DMS79 (cell line): Measurements from ENCODE around the gene CHRDL2.

Experiments used
- DNase-seq: peaks from one replicate; lab custom pipeline; 2025; lab: John Stamatoyannopoulos, UW

CHRDL2 gene

DNA sequence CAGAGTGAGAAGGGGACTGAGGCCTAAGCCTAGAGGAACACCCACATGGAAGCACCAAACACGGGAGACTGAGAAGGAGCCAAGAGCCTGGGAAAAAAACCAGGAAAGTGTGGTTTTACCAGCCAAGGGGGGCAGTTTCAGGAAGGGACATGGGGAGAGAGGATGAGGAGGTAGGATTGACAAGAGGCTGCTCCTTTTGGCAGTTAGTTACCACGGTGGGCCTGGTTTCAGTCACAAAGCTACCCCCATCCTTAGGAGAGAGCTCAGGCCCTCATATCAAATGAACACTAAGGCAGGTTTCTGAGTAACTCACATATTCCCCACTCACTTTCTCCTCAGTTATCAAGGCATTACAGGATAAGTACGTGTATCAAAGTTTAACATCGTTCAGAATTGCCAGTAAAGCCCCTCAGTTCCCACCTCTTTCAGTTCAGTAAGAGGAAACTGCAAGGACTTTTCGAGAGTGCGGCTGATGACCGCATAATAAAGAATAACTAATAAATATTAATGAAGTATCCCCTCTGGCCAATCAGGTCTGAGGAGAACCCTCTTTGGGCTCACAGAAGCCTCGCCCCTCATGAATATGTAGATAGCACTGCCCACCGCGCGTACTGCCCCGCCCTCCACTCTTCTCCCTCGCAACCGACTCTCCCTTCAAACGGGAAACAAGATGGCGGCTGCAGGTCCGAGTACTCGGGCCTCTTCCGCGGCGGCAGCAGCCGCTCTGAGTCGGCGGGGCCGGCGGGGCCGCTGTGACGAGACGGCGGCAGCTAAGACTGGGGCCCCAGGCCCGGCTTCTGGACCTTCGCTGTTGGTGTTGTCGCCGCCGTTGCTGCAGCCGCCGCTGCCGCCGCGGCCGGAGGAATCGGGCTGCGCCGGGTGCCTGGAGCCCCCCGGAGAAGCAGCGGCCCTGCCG lies 17.2 kb upstream of the CHRDL2 start, which contains the start of gene RNF169:
Gene RNF169 (plus strand): TSS at position 639 of the 916 bp plus-strand sequence. CDS start 32 bp downstream, at position 671.
- peak; percentile 98 for DNase-seq

DNA sequence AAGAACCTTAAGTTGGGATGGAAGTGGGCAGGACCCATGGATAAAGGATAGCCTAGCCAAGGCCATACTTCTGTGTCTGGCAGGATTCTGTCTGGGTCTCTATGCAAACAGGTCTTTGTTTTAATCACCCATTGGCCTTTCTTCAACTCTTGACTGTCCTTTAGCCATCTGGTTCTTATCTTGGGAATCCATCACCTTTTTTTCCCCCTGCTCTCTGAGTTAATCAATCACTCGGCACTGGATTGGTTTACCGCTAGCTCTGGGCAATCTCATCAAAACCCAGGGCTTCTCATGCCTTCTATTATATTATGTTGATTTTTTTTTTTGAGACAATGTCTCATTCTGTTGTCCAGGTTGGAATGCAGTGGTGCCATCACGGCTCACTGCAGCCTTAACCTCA lies 15.6 kb upstream of the CHRDL2 start:
- DNase-seq, result no peak

DNA sequence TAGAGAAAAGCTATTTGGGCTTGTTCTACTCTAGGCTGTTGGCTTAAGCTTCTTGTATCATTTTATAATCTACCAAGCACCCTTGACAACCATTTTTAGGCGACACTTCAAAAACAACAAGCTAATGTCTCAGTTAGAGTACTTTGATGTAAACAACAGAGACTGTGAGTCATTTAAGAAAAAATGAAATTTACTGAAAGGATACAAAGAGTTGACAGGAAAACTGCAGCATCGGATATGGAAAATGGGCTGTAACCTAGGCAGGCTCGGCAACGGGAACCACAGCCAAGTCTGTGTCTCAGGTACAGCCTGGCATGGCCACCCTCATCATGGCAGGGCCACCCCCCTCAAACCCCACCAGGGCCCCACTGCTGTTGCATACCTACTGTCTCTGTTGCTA lies 13.1 kb upstream of the CHRDL2 start:
- no peak for DNase-seq

DNA sequence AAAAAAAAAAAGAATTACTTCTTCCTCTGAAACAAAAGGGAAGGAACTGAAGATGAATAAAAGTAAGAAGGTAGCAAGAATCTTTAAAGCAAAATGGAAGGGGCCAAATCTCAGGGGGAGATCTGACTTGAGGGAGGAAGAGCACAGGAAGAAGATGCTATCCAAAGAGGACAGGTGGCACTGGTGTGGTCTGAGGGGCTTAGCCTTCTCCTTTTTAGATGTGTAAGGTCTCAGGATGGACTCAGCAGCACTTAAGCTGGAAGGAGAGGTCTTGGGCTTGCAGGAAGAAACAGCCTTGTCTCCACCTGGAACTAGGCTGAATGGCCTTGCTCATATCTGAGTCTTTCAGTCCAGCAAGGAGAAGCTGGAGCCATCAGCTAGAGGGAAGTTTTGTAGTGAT lies 12.4 kb upstream of the CHRDL2 start:
- DNase-seq, result no peak

DNA sequence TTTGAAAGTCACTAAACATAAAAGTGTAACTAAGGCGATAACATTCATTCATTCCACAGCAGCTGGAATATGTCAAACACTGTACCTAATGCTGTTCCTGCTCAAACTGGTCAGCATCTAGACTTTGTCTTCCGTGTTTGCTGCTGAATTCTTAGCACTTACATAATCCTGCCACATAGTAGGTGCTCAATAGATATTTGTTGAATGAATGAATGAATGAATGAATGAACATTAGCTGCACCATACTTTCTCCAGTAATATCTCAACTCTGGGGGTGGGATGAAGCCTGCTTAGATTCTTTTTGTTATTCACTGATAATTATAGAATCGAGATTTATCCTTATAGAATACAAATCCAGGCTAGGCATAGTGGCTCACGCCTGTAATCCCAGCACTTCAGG lies 10.8 kb upstream of the CHRDL2 start:
- DNase-seq, result no peak

DNA sequence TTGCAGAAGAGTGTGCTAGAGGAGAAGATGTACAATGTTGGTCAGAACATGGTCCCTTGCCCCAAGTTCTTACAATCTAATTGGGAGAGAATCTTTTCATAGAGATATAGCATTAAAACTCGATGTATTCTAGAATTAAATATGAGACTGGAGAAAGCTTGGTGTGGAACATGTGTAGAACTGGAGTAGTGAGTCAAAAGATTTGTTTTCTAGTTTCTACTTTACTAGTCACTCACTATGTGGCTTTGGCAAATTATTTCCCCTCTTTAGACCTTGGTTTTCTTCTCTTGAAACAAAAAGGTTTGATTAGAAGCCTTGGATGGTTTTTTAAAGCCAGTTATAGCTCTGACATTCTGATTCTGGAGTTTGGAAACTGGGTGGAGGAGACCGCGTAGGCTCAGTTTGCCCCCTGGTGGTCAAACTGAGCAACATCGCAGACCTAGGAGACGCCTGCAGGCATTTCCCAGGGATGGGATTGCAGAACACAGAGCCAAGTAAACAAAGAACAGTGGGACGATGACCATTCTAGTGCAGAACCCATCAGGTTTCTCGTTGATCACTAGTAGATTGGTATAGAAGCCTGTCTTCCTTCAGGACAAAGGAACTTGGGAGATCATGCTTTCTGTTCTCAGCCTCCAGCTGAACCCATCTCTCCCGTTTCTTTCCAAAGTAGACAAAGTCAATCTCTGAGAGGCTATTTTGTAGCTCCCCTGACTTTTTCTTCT lies 8.5 kb upstream of the CHRDL2 start:
- DNase-seq, result peak; percentile 29

DNA sequence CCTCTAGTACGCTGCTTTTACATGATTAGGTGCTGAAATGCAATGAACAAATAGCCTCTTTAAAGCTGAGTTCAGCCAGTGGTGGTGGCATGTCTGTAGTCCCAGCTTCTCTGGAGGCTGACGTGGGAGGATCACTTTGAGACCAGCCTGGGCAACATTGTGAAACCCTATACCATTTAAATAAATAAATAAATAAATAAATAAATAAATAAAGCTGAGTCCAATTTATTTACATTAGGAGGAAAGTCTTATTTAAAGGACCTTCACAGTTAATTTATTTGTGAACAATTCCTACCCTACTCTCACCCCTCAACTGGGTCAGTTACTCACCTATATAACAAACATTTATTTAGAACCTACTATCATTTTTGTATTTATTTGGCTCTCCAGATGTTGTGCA lies 4.8 kb upstream of the CHRDL2 start:
- DNase-seq, result no peak

DNA sequence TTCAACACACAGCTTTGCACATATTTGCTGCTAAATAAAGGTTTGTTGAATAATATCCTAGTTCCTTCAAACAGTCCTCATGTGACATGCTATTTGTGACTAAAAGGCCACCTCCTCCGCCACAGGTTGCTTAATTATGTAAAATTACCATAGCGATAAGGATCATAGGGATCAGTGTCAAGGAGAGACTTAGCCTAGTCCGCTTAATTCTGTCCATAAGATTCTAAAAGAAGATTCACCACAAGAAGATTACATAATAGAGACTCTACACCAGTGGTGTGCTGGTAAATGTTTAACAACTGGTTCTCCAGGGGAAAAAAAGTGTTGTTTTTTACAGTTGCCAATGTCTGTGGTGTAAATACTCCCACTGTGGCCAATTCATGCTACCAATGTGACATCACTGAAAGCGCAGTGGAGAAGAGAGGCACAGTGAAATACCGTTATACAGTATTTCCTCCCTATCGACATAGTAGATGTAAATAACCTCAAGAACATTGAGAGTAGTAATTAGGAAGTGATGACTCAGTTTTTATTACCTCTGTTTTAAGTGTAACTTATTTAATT lies 4.2 kb upstream of the CHRDL2 start:
- DNase-seq, result no peak

DNA sequence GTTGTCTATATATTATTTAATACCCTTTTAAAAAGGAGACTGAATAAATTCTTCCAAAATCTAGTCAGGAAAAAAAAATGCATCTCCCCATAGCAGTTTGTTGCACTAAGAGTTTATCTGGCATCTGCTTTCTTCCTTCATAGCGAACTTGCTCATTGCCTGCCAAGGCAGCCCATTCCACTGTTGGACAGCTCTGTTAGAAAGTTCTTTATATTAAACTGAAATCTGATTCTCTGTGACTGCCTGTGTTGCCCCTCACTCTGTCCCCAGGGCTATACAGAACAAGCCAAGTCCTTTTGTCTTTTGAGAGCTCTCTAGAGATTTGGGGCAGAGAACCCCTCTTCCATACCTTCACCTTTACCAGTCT lies 3.3 kb upstream of the CHRDL2 start:
- no peak for DNase-seq

DNA sequence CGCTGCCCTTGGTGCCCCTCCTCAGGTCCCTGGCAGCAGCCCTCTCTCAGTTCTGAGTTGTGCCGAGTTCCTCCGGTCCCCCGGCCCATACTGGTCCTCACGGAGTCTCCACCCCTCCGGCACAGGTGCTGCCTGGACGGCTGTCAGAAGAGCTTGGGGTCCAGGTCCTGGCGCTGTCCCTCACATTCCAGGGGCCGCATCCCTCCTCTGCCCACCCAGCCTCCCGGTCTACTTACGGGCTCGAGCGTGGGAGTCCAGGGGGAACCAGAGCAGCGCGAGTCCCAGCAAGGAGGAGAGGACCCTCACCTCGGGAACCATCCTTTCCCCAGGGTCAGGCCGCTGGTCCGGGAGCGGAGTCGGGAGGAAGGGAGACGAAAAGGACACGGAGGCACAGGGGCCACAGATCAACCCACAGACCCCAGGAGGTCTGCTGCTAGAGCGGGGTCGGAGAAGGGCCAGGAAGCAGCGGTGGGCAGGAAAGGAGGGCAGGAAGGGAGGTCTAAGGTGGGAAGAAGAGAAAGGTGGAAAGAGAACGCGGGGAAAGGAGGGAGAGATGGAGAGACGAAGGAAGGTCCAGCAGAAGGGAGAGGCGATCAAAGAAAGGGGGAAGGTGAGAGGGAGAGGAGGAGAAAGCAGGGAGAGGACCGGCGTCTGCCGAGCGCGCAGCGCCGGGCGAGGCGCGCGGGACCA lies 510 bp downstream of the CHRDL2 start:
- no peak for DNase-seq

DNA sequence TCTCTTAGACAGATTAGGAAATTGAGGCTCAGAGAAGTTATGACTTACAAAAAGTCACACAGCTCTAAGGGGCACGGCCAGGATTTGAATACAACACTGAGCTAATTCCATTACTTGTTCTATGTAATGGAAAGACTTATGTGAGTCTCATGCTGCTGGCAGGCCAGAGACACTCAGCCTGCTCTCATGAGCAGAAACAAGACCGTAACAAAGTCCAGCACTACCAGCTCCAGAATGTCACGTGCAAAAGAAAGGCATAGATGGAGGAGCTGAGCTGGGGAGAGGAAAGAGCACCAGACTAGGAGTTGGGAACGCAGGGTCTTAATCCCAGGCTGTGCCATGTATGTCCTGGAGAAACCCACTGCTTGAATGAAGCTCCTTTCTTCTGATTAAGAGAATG lies 1.8 kb downstream of the CHRDL2 start:
- no peak for DNase-seq

DNA sequence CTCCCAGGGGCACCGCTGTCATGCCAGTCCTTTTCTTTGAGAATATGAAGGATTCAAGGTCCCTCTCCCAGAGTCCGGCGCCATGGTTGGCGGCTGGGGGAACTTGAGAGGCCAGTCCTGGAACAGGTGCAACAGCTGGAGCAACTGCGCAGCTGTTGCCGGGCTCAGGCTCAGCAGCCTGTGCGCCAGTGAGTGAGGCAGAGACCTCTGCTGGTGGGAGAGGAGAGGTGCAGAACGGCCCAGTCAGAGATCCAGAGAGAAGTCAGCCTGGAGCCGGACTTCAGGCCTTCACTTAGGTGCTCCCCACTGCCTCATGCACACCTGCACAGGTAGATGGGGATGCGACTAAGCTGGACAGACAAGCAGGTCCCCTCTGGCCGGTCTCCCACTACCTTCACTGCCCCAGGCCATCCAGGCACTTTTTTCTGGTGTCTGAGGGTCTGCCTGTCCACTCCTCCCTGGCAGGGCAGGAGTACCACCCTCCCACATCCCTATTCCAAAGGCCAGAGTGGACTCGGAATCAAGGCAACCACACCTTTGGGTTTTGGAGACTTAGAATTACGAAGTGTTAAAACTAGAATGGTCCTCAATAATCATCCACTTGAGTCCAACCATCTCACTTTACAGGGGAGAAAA lies 4.6 kb downstream of the CHRDL2 start:
- DNase-seq, result peak; percentile 83

DNA sequence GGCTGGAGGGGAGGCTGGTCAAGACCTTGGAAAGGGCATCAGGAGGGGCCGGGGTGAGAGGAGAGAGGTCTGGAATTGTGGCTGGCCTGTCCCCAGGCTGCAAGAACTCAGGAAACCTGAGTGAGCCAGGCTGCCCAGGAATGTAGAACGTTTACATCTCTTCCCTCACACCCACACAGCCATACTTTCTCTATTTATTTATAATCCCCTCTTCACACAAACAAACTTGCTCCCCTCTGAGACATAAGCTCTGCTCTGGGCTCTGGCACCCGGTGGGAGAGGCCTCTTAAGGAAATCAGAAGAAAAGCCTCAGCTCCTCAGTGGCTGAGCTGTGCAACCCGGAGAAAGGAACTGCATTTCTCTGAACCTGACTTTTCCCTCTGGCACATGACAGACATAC lies 5.5 kb downstream of the CHRDL2 start:
- DNase-seq, result no peak

DNA sequence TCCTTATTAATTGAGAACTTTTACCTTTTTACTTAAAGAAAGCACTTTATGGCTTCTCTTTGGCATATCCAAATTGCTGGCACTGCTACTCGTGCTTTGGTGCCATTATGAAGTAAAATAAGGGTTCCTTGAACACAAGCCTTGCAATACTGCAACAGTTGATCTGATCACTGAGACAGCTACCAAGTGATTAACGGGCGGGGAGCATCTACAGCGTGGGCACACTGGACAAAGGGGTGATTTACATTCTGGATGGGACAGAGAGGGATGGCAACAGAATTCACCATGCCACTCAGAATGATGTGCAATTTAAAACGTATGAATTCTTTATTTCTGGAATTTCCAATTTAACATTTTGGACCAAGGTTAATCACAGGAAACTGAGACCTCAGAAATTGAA lies 7.7 kb downstream of the CHRDL2 start:
- no peak for DNase-seq

DNA sequence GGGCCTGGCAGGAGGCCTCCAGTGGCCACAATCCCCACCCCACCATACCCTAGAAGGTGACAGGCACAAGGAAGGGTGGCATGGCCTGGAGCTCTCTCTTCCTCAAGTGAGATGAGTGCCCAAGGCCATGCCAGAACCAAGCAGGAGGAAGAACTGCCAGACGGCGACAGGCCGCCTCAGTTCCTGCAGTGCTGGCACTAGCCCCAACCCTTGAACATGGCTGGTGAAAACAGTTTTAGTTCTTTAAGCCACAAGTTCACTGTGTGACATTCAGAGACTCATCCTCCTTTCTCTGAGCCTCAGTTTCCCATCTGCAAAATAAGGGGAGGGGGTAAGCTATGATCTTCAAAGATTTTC lies 9.8 kb downstream of the CHRDL2 start:
- no peak for DNase-seq

DNA sequence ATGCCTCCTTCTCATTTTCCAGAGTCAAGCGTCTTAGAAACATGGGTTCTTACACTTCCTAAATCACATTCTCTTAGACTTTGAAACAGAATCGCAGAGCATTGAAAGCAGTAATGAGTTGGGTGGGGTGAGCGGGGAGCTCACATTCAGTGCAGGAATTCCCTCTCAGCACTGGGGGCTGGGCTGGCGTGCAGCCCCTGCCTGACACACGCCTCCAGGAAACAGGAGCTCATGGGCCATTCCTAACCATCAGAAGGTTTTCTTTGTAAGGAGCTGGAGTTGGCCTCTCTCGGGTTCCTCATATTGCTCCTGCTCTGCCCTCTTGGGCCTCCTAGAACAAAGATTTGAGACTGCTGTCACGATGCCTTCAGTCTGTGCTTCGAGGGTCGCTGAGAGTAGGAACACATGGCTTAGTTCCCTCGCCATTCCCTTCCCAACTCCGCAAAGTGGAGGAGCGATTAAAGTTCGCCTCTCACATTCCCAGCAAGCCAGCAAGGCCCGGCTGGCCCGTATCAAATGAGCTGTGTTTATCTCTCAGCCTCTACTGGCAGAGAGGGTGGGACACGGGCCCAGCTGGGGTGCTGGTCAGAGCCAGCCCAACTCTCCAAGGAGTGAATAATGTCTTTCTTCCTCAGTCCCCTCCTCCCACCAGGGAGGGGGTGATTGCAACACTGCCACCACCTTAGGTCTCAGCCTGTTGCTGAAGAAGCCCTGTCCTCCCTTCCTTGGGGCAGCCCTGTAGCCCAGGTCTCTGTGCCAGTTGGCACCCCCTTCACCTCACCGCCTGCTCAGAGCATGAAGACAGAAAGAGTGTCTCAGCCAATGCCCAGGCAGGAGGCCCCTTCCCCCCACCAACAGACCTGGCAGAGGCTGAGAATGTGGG lies 10.4 kb downstream of the CHRDL2 start:
- DNase-seq, result no peak

DNA sequence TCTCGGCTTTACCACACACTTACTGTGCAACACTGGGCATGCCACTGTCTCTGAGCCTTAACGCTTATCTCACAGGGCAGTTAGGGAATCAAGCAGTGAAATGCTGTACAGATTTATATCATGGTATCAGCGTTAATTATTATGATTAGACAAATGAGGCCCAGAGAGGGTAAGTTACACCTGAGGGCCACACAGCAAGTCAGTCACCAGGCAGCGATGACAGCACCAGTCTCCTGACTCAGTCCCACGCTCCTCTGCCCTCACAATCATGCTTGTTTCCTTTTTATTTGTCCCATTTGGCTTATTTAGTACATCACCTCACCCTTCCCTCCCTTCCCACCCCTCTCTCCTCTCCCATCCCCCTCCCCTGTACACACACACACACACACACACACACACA lies 12.2 kb downstream of the CHRDL2 start:
- no peak for DNase-seq

DNA sequence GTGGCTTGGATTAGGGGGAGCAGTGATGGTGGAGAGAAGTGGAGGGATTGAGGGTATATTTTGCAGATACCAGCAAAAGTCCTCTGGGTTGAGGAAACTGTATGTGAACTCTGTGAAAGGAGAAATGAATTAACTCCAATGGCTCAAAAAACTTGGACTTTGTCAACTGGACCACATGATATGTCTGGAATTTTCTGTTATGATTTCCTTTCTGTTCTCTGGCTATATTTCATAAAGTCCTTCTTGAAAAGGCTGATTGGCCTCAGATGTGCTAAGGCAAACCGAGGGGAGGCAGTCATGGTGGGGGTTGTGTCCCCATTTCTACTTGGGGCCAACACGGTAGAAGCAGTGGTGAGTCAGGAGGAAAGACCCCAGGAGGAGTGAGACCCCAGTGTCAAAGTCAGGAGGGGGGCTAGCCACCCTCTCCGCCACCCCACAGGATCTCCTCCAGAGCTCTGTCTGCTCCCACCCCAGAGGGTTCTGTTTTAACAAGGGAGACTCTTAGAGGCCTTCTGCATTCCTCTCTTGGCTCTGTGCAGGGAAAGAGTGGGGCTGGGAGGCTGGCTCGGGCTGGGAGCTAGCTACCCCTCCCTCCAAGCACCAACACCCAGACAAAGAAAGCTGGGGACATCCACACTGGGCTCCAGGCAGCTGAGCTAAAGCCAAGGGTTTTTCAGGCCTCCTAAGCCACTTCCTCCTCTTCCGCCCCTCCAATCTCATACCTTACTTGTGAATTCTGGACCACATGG lies 13.8 kb downstream of the CHRDL2 start:
- no peak for DNase-seq

DNA sequence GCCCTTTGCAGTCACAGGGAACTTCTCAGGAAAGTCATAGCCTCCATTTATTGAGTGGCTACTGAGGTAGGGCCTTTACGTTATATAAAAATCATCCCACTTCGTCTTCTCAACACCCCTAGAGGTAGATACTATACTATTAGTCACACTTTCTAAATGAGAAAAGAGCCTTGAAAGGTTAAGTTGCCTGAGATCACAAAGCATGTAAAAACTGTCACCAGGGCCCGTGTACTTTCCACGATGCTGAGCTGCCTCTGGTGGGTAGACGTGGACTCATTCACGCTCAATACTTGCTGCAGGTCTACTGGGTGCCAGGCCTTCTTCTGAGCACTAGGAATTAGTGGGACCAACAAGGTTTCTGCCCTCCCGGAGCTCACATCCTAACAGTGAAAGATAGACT lies 16.3 kb downstream of the CHRDL2 start:
- no peak for DNase-seq

DNA sequence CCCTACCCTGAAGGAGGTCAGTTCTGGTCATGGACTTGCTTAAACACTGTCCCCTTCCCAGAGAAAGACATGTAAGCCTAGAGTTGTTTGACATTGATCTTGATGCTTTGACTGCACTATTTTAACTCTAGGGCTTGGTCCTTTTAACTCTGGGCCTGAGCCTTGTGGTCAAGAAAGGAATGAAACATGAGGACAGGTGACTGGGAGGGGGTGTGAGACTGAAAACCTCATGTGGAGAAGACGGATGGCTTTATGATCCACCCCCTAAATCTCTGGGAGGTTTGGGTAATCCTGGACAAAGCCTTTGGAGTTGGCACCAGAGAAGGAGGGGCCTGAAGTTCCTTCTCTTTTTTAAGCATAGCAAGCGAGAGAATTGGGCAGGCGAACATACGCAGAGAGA lies 17.5 kb downstream of the CHRDL2 start:
- no peak for DNase-seq
